ENCODE measurements around the gene CD47.
A peak's percentile ranks its signal among the peaks of the same experiment; 100 is the strongest.

Gene CD47

DNA sequence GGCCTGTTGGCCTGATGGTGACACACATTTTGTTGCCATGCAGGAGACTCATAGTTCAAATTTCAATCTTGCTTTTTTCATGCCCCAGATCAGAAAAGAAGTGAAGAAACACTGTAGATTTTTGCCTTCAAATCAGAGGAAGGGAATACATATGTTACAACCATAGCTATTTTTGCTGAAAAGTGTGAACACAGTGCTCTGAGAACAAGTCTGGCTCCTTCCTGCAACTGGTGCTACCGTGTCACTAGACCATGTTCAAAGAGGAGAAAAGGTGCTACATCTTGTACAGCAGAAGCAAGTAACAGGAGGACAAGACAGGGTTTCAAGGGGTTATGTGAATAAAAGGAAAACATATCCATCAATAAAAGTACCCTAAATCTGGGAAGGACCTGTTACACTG lies 44.6 kb downstream of the CD47 start:
- no peak for DNase-seq

DNA sequence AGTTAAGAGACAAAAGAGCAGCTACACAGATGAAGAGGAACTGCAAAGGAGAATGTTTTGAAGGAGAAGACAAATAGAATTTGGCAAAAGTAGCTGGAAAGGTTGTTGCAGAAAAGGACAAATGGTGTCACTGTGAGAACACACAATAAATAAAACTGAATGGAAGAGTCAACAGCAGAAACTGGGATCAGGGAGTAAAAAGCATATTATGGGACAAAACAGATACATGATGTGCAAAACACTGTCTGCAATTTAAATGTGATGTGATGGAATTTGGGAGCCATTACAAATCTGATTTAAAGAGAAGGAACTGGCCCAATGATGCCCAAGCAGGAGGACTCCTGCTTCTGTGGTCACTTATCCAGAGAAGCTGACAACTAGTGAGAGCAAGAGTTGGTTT lies 46.1 kb downstream of the CD47 start:
- no peak for DNase-seq

DNA sequence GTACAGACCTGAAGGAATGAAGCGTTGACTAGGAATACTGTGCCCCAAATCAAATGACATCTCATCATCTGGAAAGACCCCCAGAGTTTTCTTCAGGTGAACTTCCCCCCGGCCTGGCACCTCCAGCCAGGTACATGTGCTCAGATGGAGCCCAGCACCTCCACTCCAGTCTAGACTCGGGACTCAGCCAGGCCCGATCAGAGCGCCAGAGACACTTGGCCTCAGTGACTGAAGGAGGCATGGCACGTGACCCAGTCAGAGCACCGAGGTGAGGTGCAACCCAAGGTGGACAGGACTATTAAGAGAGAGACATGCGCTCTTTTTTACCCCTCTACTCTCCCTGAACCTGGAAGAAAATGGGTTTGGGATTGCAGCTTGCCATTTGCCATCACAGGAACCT lies 48.5 kb downstream of the CD47 start:
- DNase-seq: no peak

DNA sequence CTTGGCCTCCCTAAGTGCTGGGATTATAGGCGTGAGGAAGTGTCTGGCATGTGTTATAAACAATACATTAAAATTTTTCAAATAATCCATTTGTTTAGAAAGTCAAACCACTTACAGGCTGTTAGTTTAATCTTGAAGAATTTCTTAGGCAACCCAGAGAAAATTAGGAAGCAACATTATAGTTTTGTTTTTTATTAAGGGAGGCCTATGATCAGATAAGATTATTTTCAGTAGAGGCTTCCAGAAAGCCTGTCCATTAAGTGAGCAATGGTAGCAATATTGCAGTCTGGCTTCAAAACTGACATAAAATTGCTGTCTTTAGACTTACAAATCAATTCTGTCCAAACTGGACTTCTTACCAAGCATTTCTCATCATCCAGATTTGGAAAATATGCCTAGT lies 49.6 kb downstream of the CD47 start:
- DNase-seq: no peak

DNA sequence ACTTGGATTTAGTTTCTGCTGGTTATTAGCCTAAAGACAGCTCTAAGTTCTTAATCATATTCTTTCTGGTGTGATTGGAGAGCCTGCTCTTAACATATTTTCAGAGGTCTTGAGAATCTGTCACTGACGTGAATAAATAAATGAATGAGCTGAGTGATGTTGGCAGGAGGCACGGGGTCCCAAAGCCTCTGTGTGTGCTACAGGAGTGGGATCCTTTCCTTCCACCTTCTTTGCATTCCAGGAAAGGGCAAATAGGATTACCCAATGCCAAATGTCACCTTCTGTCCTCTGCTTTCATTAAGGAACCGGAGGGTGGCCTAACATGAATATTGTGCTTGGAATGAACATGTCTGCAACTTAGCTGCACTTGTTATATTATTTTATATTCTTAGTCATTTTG lies 53.1 kb downstream of the CD47 start:
- no peak for DNase-seq

DNA sequence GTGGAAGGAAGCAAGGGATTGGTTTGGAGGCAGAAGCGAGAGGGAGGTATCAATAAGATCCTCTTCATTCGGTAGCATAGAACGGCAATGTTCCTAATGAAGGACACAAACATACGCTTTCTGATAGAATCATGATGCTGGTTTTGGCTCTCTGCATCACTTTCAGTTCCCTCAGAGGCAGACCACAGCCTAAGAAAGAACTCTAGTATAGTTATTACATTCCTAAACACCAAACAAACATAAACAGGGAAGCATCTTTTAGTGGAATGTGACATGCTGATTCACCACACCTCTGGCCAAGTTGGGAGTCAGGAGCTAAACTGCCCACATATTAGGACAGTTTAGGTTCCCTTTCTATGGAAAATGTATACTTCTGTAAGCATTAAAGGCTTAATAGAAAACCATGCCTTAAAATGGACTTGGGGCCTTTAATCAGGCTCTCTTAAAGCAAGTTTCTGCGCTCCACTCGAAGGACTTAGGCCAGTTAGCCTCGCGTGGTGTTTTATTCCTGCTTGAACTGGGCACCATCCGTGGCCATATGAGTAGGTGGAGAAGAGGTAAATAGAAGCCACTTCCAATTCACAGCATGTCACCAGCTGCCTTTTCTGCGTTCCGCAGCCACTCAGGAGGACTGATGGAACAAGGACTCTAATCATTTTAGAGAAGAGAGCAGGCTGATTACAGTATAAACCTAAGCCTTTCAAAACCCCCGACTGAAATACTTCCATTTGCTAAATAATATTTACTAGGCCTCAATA lies 53.7 kb downstream of the CD47 start:
- DNase-seq: no peak

DNA sequence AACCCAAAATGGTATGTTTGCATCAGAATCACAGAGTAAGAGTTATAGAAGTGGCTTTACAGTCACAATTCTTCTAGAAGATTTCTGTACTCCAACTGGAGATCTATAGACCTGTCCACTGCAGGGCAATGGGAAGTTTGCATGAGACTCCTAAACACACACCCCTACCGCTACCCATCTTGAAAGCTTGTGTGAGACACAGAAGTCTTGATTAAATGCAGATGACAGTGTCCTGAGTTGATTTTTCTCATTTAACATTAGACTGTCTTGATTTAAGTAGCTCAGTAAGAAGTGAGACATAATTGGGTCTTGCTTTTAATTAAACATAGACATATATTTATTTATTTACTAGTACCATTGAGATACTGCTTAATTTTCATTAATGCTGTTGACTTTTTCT lies 54.4 kb downstream of the CD47 start:
- DNase-seq: no peak

DNA sequence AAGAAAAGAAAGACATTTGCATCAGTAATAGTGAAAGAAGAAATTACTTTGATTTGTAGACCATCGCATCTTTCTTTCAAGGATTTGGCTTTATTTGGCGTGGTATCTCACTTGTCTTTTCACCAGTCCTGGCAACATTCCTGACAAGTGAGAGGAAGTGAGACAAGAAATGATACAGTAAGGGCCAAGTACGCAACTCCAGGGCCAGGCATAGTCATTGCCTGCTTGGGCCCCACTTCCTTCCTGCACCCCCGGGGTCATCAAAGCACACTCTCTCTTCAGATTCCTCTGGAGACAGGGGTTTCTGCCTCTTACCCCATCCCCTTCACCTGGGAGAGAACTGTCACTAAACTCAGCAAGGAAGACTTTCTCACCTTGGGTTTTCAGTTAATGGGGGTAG lies 55.1 kb downstream of the CD47 start:
- no peak for DNase-seq

DNA sequence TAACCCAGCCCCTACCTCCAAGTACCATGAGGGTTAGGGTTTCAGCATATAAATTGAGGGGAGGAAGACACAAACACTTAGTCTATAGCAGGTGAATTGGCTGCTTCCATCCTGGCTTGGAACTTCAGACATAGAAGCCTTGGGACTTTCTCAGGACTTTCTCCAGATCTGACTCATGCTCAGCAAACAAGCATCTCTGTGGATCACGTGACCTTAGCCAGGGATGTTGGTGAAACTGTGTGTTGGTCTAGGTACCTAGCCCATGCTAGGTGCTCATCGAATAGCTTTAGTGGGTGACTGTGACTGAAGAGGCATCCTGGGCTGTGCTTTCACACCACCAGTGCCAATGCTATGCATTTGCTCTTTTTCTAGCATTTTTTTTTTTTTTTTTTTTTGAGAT lies 58.9 kb downstream of the CD47 start:
- no peak for DNase-seq

DNA sequence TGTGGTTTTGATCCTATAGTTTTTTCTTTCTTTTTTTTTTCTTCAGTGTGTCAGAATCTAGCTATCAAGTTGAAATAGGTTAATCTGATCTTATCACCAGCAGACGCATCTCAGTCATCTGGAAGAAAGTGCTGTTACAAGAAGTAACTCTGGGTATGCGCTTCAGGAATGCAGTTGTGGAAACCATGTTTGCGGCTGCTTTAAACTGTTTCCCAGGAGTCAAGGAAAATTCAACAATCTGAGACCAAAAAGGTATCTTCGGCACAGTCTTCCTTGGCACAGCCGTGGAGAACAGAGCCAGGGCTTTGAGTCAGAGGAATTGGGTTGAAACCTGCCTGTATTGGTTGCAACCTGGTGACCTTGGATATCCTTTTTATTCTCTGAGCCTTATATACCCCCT lies 59.9 kb downstream of the CD47 start:
- DNase-seq: no peak

DNA sequence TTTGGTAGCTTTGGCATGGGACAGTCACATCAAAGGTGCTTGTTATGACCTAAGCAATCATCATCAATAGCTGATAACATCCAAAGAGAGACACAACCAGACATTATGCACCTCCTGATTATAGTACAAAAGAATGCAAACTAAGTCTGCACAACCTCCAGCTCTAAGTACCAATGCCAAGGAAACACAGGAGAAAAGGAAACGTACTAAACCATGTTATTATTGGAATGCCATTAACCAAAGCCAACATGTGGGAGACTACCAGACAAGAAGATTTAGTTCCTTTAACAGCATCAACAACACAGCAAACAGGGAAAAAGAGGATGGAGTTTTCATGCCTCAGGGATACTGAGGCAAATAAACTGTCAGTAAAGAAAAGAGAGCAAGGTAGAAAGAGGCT lies 61.4 kb downstream of the CD47 start:
- no peak for DNase-seq

DNA sequence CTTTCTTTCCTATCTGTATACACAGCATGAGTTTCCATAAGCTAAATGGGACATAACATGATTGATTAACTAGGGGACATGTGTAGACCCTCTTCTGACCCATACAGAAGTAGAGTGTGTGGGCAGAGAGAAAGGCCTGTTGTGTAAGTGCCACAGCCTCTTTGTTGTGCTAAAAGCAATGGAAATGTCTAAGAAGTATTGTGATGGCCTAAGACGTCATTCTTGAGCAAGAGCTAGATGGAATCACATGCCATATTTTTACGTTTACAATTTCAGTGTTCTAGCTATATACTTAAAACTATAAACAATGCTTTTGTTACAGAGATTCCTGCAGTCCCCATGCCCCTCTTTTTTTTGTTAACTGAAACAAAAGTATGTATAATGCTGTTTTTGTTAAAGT lies 61.9 kb downstream of the CD47 start:
- no peak for DNase-seq

DNA sequence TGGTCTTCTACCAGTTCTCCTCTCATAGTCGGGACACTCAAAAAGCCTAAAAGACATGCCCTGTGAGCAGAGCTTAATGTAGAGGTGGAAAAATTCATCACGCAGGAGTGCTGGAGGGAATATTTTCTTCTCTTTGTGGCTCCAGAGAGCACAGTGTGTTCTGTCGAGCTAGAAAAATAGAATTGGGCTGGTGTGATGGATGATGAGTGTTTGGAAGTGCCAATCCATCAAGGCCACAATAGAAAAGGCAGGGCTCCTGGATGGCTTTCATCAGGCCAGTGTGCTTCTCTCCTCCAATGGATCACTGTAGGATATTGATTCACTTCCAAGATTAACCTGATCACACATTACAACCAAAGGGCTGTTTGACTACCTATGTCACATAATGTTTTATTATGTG lies 65.7 kb downstream of the CD47 start:
- DNase-seq: no peak

DNA sequence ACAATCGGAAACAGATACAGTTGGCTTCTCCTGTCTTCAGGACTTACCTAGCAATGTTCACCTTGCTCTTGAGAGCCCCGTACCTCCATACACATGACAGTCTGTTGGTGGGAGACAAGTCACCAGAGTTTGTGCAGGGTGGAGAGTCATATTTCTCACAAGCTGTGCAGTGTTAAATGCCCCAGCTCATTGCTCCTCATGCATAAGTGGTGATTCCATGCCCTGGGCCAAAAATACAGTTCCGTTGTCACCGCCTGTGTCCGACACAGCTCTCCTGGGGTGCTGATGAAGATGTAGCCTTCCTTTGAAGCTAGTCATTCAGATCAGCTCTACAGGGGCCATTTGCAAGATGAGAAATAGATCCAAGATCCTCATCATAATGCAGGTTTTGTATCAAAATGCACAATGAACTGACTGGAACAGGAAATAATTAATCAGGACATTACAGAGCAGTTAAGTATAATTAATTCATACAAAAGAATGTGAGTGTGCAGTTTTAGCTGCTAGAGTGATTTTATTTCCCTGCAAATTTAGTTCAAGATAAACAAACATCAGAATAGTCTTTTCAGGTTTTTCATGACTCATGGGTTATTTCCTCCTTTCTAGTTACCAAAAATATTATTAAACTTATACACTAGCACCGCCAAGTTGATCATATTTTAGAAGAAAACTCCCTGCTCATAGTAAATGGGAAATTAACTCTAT lies 66.5 kb downstream of the CD47 start:
- peak; percentile 26 for DNase-seq

DNA sequence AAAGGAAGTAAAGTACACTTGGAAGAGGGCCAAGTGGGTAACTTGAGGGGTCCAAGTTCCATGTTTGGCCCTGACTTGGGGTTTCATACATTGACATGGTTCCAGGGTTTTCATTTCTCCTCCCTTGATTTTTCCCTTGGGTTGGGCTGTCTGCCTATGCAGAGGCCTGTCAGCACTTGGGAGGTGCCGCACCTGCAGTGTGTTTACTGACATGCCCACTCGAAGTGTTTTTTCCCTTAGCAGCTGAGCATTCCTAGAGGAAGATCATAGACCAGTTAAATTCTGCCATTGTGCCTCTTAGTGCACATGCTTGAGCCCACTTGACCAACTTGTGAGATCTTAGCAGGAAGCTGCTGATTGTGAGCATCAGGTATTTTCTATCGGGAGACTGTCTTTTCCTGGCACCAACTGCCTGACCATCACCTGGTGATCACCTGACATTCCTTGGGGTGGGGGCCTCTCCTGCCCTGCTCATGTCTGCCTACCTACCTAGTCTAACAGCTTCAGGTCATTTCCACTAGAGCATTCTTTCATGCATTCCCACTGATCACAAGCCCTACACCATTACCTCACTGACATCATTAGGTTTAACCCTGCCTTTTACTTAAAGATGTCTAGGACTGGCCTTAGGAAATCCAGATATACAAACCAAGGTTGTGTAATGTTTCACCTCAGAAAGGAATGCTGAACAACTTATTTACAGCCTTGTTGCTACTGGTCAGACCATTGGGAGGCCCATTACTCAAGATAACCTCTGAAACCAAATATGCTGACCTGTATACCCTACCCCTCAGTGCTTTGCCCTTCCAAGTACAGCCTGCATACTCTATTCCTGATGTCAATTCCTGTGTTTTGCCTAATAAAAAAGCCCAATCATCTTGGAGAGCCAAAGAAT lies 68.3 kb downstream of the CD47 start:
- peak; percentile 65 for DNase-seq

DNA sequence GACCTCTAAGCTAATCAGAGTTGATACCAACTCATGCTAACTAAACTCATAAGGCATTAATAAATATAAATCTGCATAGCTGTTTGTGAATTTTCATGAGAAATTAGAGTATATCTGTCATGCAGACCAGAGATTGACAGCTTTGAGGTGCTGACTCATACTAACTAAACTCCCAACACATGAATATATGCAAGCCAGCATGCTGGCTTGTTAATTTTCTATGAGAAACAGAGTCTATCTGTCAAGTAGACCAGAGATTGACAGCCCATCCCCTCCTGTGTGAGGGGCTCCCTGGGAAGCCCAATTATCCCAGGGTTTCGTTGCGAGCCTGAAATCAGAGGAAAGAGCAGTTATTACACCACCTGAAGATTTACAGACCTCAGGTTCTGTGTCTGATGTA lies 69.3 kb downstream of the CD47 start:
- DNase-seq: no peak

DNA sequence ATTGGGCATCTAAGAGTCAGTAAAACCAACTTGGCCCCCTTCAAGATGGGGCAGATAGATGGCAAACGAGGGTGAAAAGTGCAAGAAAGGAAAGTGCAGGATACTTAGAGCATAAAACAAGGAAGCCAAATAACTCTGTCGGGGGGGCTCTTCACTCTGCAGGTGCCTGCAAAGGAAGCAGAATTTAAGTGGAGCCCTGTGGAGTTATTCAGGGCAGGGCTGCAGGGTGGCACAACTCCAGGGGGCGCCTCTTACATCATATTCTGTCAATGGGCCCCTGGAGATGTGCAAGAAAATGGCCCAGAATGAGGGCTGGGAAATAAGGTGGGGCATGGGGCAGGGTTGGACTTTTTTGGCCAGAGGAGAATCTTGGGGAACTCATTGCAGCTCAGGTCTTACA lies 69.7 kb downstream of the CD47 start:
- DNase-seq: no peak

DNA sequence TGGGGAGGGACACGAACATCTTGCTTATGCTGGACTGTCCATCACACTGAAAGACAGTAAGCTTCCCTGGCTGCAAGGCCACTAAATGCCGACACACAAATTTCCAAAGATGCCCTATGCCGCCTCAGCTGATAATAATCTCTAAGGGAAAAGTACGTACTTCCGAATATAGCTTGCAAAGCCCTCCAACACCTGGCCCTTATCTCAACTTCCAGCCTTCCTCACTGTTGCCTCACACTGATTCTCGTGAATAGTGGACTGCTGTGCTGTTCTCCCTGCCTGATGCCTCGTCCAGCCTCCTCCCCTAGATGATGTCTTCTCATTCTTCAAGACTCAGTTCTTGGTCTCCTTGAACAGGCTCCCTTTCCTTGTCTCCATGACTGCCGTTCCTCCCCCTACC lies 72.3 kb downstream of the CD47 start:
- no peak for DNase-seq

DNA sequence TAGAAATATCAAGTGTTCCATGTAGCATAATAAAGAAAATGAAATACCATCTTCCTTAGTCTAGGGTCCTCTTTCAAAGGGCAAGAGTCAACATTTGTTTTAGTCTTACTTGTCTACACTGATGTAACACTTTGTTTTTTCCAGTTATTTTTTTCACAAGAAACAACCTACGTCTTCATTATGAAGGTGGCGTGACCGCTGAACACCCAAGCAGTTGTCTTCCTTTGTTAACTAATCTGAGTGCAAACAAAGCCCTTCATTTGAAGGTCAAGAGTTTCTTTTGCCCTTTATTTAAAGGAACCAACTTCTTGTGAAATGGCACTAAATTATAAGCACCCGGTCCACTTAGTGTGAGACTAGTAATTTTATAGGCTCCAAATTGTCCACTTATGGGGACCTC lies 73.2 kb downstream of the CD47 start:
- DNase-seq: no peak

DNA sequence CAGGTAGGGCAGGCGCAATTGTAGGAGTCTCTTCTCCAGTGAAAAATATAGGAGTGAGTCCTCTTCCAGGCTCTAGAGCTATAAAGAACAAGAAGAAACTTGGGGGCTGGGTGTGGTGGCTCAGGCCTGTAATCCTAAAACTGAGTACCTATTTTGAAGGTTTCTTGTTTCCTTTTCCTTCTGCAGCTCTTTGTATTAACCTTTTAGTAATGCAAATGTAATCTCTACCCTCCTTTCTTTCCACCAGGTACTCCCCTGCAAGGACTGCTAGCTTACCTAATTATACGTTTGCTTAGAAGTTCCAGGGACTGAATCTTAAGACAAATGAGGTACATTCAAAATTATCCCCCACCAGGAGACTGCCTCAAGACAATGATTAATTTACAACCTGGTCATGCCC lies 75.9 kb downstream of the CD47 start:
- DNase-seq: no peak

DNA sequence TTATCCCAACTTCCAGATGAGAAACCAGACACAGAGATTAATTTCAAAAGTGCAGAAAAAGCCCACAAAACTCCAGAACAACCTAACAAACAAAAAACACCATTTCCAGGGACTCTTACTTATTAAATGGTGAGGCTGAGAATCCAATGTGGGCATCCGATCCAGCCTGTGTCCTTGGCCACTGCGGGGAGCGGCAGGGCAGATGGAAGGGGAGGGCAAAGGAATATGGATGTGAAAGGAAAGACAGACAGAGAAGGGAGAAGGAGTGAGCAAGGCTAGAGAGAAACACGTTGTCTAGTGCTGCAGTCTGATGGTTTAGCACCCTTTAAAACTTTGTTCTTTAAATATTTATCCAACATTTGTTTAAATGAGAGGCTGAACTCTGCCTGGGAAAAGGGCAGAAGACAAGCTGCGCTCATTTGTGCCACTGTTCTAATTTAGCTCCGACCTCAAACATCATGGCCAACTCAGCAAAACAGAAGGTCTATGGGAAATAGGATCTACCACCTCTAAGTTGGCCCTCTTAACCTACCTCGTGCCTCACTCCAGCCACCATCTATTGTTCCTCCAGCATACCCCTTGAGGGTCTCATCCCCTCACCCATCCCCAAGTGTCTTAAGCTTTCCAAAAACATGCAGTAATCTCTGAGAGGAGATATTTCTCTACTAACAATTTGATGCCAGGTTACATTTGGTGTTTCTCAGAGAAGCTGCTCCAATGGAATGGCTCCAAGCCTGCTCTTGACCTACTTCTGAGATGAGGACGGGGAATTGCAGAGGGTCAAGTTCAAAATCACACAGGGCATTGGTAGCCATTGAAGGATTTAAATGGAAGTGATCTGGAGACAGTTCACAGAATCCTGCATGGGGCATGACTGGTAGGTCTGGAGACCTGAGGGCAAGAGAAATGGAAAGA lies 77.4 kb downstream of the CD47 start:
- DNase-seq: no peak

DNA sequence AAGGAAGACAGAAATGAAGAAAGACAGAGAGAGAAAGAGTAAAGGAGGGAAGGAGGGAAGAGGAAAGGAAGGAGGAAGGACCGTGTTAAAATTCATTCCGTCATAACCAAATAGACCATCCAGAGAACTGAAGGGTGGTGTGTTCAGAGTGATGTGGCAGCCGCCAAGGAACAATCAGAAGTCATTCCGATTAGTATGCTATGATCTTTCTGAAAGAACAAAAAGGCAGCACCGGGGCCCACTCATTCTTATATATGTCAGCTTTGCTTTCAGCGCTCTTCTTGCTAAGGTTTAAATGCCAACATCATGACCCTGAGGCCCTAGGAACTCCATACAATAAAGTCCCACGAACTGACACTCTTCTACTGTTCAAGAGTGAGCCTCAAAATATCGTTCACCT lies 78.5 kb downstream of the CD47 start:
- no peak for DNase-seq

DNA sequence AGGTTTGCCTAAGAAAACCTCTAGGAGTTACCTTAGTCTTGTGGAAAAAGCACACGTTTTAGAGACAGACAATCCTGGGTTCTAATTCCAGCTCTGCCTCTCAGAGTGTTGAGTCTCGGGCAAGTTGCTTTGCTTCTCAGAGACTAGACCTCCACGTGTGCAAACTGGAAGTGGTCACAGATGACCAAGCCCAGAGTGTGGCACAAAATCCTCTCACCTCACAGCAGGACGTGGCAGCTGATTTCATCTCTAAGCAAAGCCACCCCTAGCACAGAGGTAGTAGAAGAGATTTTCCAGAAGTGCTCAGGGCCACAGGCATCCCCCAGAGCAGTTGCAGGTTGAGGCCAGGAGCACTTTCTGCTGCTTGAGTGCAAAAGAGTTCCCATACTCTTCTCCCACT lies 79.2 kb downstream of the CD47 start:
- DNase-seq: no peak

Data from kidney glomerular epithelial cell (primary cell).